ENCODE data around the gene ADCYAP1.

ADCYAP1 gene

DNA sequence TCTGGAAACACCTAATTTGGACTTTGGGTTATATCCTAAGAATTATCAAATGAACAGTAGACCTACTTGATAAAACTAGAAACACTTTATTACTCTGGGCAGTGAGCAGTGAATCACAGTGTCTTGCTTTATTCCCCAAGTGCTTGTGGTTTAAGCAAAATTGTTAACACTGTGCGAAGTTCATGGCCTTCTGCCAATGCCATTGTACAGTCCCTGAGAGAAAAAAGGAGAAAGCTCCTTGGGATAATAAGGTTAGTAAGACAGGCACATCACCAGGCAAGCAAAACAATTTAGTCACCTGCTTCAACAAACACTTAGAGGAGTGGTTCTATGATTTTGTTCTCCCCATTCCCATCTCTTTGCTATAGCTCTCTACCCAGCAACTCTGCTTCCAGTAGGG, 39.8 kb downstream of the ADCYAP1 start:
- H3K4me3 ChIP-seq (ENCODE audit: low read depth, low read length) = no peak overlapping the region
- H3K9me3 ChIP-seq (ENCODE audit: control insufficient read depth, insufficient read depth, low read depth, low read length) = no peaks in the 10 kb centered on the region
- POLR2A ChIA-PET = no interaction called here
- TF ChIP-seq, protein P1, sequence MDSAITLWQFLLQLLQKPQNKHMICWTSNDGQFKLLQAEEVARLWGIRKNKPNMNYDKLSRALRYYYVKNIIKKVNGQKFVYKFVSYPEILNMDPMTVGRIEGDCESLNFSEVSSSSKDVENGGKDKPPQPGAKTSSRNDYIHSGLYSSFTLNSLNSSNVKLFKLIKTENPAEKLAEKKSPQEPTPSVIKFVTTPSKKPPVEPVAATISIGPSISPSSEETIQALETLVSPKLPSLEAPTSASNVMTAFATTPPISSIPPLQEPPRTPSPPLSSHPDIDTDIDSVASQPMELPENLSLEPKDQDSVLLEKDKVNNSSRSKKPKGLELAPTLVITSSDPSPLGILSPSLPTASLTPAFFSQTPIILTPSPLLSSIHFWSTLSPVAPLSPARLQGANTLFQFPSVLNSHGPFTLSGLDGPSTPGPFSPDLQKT (IDR thresholded peaks at IDR 0.05; ENCODE audit: borderline replicate concordance, low read depth, low read length) = no peak
- TF ChIP-seq ZFHX2 (tag by site-specific recombination; conservative IDR thresholded peaks at IDR 0.05) (no peak), ZNF138 (tag by site-specific recombination; IDR thresholded peaks at IDR 0.05; ENCODE audit: borderline replicate concordance) (no peak), ZNF571 (tag by site-specific recombination; IDR thresholded peaks at IDR 0.05) (no peak), ZIC2 (tag by site-specific recombination; IDR thresholded peaks at IDR 0.05) (no peak), ZNF211 (tag by site-specific recombination; IDR thresholded peaks at IDR 0.05; ENCODE audit: low read depth) (no peak), ZNF19 (tag by site-specific recombination; IDR thresholded peaks at IDR 0.05; ENCODE audit: low read depth) (no peak), ZNF184 (tag by site-specific recombination; IDR thresholded peaks at IDR 0.05) (no peak), KLF1 (tag by site-specific recombination; IDR thresholded peaks at IDR 0.05) (no peak), ZNF621 (tag by site-specific recombination; IDR thresholded peaks at IDR 0.05) (no peak)
- TF ChIP-seq, protein P2, sequence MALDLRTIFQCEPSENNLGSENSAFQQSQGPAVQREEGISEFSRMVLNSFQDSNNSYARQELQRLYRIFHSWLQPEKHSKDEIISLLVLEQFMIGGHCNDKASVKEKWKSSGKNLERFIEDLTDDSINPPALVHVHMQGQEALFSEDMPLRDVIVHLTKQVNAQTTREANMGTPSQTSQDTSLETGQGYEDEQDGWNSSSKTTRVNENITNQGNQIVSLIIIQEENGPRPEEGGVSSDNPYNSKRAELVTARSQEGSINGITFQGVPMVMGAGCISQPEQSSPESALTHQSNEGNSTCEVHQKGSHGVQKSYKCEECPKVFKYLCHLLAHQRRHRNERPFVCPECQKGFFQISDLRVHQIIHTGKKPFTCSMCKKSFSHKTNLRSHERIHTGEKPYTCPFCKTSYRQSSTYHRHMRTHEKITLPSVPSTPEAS (tag by site-specific recombination; IDR thresholded peaks at IDR 0.05) = no peak
- TF ChIP-seq, protein P3, sequence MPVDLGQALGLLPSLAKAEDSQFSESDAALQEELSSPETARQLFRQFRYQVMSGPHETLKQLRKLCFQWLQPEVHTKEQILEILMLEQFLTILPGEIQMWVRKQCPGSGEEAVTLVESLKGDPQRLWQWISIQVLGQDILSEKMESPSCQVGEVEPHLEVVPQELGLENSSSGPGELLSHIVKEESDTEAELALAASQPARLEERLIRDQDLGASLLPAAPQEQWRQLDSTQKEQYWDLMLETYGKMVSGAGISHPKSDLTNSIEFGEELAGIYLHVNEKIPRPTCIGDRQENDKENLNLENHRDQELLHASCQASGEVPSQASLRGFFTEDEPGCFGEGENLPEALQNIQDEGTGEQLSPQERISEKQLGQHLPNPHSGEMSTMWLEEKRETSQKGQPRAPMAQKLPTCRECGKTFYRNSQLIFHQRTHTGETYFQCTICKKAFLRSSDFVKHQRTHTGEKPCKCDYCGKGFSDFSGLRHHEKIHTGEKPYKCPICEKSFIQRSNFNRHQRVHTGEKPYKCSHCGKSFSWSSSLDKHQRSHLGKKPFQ (tag by site-specific recombination; IDR thresholded peaks at IDR 0.05) = no peak
- CTCF ChIA-PET = interaction anchor here (0.6 to 2.5 kb wide), 6 partner anchors 11 to 43 kb away, joined by 3 to 18 read pairs (median 4); no protein-coding TSS in a partner anchor
- H3K4me1 ChIP-seq (ENCODE audit: control insufficient read depth, insufficient read depth, low read length) = no peaks in the 10 kb centered on the region
- no peaks in the 10 kb centered on the region for H3K36me3 ChIP-seq (ENCODE audit: control insufficient read depth in 2 of 2, insufficient read depth in 1 of 2, low read length in 2 of 2)
- H3K27ac ChIP-seq (ENCODE audit: extremely low read depth, low read depth, low read length) = no peak overlapping the region

DNA sequence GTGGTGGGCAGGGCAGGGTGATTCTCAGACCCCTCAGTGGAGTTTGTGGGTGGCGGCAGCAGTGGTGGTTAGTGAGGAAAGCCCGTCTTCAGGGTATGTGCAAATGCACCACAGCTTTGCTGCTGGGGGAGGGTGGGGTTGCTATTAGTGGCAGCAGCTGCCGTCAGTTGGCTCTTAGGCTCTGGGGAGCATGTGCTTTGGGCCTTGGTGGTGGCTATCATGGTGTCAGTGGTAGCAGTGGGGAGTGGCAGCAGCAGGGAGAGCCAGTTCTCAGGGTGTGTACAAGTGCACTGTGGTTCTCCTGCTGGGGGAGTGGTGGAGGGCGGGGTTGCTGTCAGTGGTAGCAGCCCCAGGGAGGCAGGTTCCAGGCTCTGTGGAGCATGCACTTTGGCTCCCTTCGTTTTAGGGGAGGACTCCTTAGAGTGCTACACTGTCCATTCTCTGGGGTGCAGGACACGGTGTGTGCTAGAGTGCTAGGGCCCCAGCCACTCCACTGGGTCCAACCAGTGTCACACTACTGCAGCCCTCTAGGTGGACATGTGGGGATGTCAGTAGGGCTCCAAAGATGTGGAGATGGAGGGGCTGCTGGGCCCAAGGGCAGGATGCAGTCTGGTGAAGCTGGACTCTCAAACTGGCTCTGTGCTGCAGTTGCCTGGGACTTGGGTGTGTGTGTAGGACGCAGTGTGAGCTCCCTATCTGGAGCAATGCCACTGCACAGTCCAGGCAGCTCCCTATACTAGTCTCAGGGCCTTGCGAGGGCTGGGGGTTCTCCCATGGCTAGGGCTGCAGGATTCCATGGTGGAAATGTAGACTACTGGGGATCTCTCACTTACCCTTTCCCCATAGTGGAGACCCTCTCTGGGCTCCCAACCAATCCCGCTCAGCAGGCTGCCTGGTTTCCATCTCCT, 45.3 kb downstream of the ADCYAP1 start:
- CTCF ChIA-PET = interaction anchor here (1.0 to 1.5 kb wide), 2 partner anchors 10 to 12 kb away, joined by 3 to 13 read pairs; no protein-coding TSS in a partner anchor
- Histone ChIP-seq H3K9me3 (ENCODE audit: control insufficient read depth, insufficient read depth, low read depth, low read length) (no peaks in the 10 kb centered on the region), H3K4me3 (ENCODE audit: low read depth, low read length) (no peak overlapping the region), H3K27ac (ENCODE audit: extremely low read depth, low read depth, low read length) (no peak overlapping the region), H3K36me3 (ENCODE audit: control insufficient read depth in 2 of 2, insufficient read depth in 1 of 2, low read length in 2 of 2) (no peaks in the 10 kb centered on the region), H3K4me1 (ENCODE audit: control insufficient read depth, insufficient read depth, low read length) (no peaks in the 10 kb centered on the region)
- POLR2A ChIA-PET = no interaction called here
- TF ChIP-seq ZNF140 (tag by site-specific recombination; IDR thresholded peaks at IDR 0.05) (no peak), OSR2 (tag by site-specific recombination; IDR thresholded peaks at IDR 0.05) (no peak), ZNF654 (tag by site-specific recombination; IDR thresholded peaks at IDR 0.05; ENCODE audit: low read depth) (no peak), ZNF391 (tag by site-specific recombination; IDR thresholded peaks at IDR 0.05; ENCODE audit: borderline replicate concordance, low read depth) (no peak), ZNF248 (tag by site-specific recombination; IDR thresholded peaks at IDR 0.05) (no peak), ZNF558 (tag by site-specific recombination; IDR thresholded peaks at IDR 0.05) (no peak), ZNF677 (tag by site-specific recombination; IDR thresholded peaks at IDR 0.05) (no peak), MZF1 (tag by site-specific recombination; IDR thresholded peaks at IDR 0.05; ENCODE audit: borderline replicate concordance) (no peak), ZFP69B (tag by site-specific recombination; IDR thresholded peaks at IDR 0.05) (no peak), HOXA7 (CRISPR knock-in tag; IDR thresholded peaks at IDR 0.05; ENCODE audit: borderline replicate concordance) (no peak)
- TF ChIP-seq, protein P4, sequence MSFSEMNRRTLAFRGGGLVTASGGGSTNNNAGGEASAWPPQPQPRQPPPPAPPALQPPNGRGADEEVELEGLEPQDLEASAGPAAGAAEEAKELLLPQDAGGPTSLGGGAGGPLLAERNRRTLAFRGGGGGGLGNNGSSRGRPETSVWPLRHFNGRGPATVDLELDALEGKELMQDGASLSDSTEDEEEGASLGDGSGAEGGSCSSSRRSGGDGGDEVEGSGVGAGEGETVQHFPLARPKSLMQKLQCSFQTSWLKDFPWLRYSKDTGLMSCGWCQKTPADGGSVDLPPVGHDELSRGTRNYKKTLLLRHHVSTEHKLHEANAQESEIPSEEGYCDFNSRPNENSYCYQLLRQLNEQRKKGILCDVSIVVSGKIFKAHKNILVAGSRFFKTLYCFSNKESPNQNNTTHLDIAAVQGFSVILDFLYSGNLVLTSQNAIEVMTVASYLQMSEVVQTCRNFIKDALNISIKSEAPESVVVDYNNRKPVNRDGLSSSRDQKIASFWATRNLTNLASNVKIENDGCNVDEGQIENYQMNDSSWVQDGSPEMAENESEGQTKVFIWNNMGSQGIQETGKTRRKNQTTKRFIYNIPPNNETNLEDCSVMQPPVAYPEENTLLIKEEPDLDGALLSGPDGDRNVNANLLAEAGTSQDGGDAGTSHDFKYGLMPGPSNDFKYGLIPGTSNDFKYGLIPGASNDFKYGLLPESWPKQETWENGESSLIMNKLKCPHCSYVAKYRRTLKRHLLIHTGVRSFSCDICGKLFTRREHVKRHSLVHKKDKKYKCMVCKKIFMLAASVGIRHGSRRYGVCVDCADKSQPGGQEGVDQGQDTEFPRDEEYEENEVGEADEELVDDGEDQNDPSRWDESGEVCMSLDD (tag by site-specific recombination; IDR thresholded peaks at IDR 0.05) = no peak
- TF ChIP-seq, protein P5, sequence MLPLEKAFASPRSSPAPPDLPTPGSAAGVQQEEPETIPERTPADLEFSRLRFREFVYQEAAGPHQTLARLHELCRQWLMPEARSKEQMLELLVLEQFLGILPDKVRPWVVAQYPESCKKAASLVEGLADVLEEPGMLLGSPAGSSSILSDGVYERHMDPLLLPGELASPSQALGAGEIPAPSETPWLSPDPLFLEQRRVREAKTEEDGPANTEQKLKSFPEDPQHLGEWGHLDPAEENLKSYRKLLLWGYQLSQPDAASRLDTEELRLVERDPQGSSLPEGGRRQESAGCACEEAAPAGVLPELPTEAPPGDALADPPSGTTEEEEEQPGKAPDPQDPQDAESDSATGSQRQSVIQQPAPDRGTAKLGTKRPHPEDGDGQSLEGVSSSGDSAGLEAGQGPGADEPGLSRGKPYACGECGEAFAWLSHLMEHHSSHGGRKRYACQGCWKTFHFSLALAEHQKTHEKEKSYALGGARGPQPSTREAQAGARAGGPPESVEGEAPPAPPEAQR (tag by site-specific recombination; IDR thresholded peaks at IDR 0.05) = no peak
- TF ChIP-seq, protein P6, sequence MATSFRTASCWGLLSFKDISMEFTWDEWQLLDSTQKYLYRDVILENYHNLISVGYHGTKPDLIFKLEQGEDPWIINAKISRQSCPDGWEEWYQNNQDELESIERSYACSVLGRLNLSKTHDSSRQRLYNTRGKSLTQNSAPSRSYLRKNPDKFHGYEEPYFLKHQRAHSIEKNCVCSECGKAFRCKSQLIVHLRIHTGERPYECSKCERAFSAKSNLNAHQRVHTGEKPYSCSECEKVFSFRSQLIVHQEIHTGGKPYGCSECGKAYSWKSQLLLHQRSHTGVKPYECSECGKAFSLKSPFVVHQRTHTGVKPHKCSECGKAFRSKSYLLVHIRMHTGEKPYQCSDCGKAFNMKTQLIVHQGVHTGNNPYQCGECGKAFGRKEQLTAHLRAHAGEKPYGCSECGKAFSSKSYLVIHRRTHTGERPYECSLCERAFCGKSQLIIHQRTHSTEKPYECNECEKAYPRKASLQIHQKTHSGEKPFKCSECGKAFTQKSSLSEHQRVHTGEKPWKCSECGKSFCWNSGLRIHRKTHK (tag by site-specific recombination; IDR thresholded peaks at IDR 0.05) = no peak
